Measurements from ENCODE around the gene FAM117A. TPM values are rescaled to one million over a fixed set of nuclear protein-coding genes. Genes with fewer than 3 reads are reported as not detected.
"Not testable (repeated sequence)": the region's sequence is repeated elsewhere in the genome, so short reads cannot be mapped to it uniquely, and the experiment has no call there.

Gene FAM117A
- total RNA-seq, 2 donors from 2014 or later, result 22.4 to 36.4 TPM

GRCh38 chr17:49779156-49779738, 15.3 kb upstream of the FAM117A start:
- H3K4me3 Mint-ChIP-seq, result no peak overlapping the region
- DNase-seq (ENCODE audit: low spot score) (no peak), ATAC-seq (no peak)
- H3K27me3 Mint-ChIP-seq, result no peaks in the 10 kb centered on the region
- H3K4me1 Mint-ChIP-seq (ENCODE audit: low read depth in 2 of 2), result peaks cover 13% of the 10 kb centered on the region in 2 donors
- no peaks in the 10 kb centered on the region for H3K36me3 Mint-ChIP-seq
- peak overlapping the region in 1 of 2 donors; percentile 37 for H3K27ac Mint-ChIP-seq
- H3K9me3 Mint-ChIP-seq, result no peaks in the 10 kb centered on the region

GRCh38 chr17:49777563-49777962, 13.6 kb upstream of the FAM117A start:
- ATAC-seq, result no peak
- no peaks in the 10 kb centered on the region for H3K27me3 Mint-ChIP-seq
- no peak for DNase-seq (ENCODE audit: low spot score)
- H3K36me3 Mint-ChIP-seq, result no peaks in the 10 kb centered on the region
- peaks cover 13% of the 10 kb centered on the region in 2 donors for H3K4me1 Mint-ChIP-seq (ENCODE audit: low read depth in 2 of 2)
- H3K4me3 Mint-ChIP-seq, result no peak overlapping the region
- H3K27ac Mint-ChIP-seq, result no peak overlapping the region
- no peaks in the 10 kb centered on the region for H3K9me3 Mint-ChIP-seq

GRCh38 chr17:49776551-49777300, 12.8 kb upstream of the FAM117A start:
- no peaks in the 10 kb centered on the region for H3K27me3 Mint-ChIP-seq
- peak overlapping the region in 1 of 2 donors; percentile 54 for H3K27ac Mint-ChIP-seq
- no peak overlapping the region for H3K4me3 Mint-ChIP-seq

GRCh38 chr17:49775546-49776260, 11.8 kb upstream of the FAM117A start:
- Mint-ChIP-seq H3K36me3 (no peaks in the 10 kb centered on the region), H3K9me3 (no peaks in the 10 kb centered on the region), H3K4me3 (no peak overlapping the region), H3K27ac (peak overlapping the region in 1 of 2 donors; percentile 54), H3K27me3 (no peaks in the 10 kb centered on the region), H3K4me1 (ENCODE audit: low read depth in 2 of 2) (peaks cover 7 to 13% of the 10 kb centered on the region in 2 donors)
- DNase-seq (ENCODE audit: low spot score) (no peak), ATAC-seq (no peak)

More at GRCh38 chr17:49776551-49777300, 12.8 kb upstream of the FAM117A start:
- H3K9me3 Mint-ChIP-seq, result no peaks in the 10 kb centered on the region
- ATAC-seq, result no peak
- no peak for DNase-seq (ENCODE audit: low spot score)
- peaks cover 13% of the 10 kb centered on the region in 2 donors for H3K4me1 Mint-ChIP-seq (ENCODE audit: low read depth in 2 of 2)
- no peaks in the 10 kb centered on the region for H3K36me3 Mint-ChIP-seq

- H3K4me1 Mint-ChIP-seq (ENCODE audit: low read depth in 2 of 2), result peaks cover 23 to 24% of the 10 kb centered on the region in 2 donors
- no peaks in the 10 kb centered on the region for H3K36me3 Mint-ChIP-seq
- no peak overlapping the region for H3K27ac Mint-ChIP-seq
- H3K27me3 Mint-ChIP-seq, result no peaks in the 10 kb centered on the region
- H3K4me3 Mint-ChIP-seq, result no peak overlapping the region
- DNase-seq (ENCODE audit: low spot score) (no peak), ATAC-seq (no peak)
- H3K9me3 Mint-ChIP-seq, result no peaks in the 10 kb centered on the region
Measured at GRCh38 chr17:49766918-49767530, 3.1 kb upstream of the FAM117A start.

GRCh38 chr17:49764559-49765180, 739 bp upstream of the FAM117A start:
- H3K27me3 Mint-ChIP-seq, result no peaks in the 10 kb centered on the region
- H3K27ac Mint-ChIP-seq, result peak overlapping the region; percentile 85 to 91
- H3K4me1 Mint-ChIP-seq (ENCODE audit: low read depth in 2 of 2), result peaks cover 45% of the 10 kb centered on the region in 2 donors
- ATAC-seq, result no peak
- H3K4me3 Mint-ChIP-seq, result peak overlapping the region; percentile 92
- H3K9me3 Mint-ChIP-seq, result no peaks in the 10 kb centered on the region
- no peaks in the 10 kb centered on the region for H3K36me3 Mint-ChIP-seq
- DNase-seq (ENCODE audit: low spot score), result no peak

- H3K27me3 Mint-ChIP-seq, result no peaks in the 10 kb centered on the region
- no peaks in the 10 kb centered on the region for H3K36me3 Mint-ChIP-seq
- H3K9me3 Mint-ChIP-seq, result no peaks in the 10 kb centered on the region
Measured at GRCh38 chr17:49762151-49762941, 1.6 kb downstream of the FAM117A start.

GRCh38 chr17:49760932-49761558, 2.9 kb downstream of the FAM117A start:
- H3K9me3 Mint-ChIP-seq, result no peaks in the 10 kb centered on the region
- DNase-seq (ENCODE audit: low spot score), result no peak
- H3K4me3 Mint-ChIP-seq, result peak overlapping the region; percentile 72
- H3K4me1 Mint-ChIP-seq (ENCODE audit: low read depth in 2 of 2), result peaks cover 72 to 73% of the 10 kb centered on the region in 2 donors
- no peaks in the 10 kb centered on the region for H3K36me3 Mint-ChIP-seq
- no peak for ATAC-seq
- H3K27me3 Mint-ChIP-seq, result no peaks in the 10 kb centered on the region
- H3K27ac Mint-ChIP-seq, result peak overlapping the region; percentile 85 to 91

More at GRCh38 chr17:49762151-49762941, 1.6 kb downstream of the FAM117A start:
- Mint-ChIP-seq H3K4me3 (peak overlapping the region; percentile 92), H3K27ac (peak overlapping the region; percentile 85 to 91), H3K4me1 (ENCODE audit: low read depth in 2 of 2) (peaks cover 62 to 63% of the 10 kb centered on the region in 2 donors)
- ATAC-seq, result no peak
- no peak for DNase-seq (ENCODE audit: low spot score)

GRCh38 chr17:49760296-49760695, 3.6 kb downstream of the FAM117A start:
- H3K4me1 Mint-ChIP-seq (ENCODE audit: low read depth in 2 of 2), result peaks cover 80 to 81% of the 10 kb centered on the region in 2 donors
- DNase-seq (ENCODE audit: low spot score), result no peak
- no peaks in the 10 kb centered on the region for H3K9me3 Mint-ChIP-seq
- peak overlapping the region; percentile 85 to 91 for H3K27ac Mint-ChIP-seq
- no peak for ATAC-seq
- H3K36me3 Mint-ChIP-seq, result no peaks in the 10 kb centered on the region
- H3K4me3 Mint-ChIP-seq, result peak overlapping the region; percentile 72
- no peaks in the 10 kb centered on the region for H3K27me3 Mint-ChIP-seq

- peaks cover 76 to 80% of the 10 kb centered on the region in 2 donors for H3K4me1 Mint-ChIP-seq (ENCODE audit: low read depth in 2 of 2)
- H3K27me3 Mint-ChIP-seq, result no peaks in the 10 kb centered on the region
- no peaks in the 10 kb centered on the region for H3K9me3 Mint-ChIP-seq
- H3K27ac Mint-ChIP-seq, result peak overlapping the region; percentile 85 to 91
- DNase-seq (ENCODE audit: low spot score), result no peak
- peak overlapping the region; percentile 72 for H3K4me3 Mint-ChIP-seq
- ATAC-seq, result no peak
- H3K36me3 Mint-ChIP-seq, result no peaks in the 10 kb centered on the region
Measured at GRCh38 chr17:49759203-49759602, 4.7 kb downstream of the FAM117A start.

GRCh38 chr17:49758464-49759010, 5.4 kb downstream of the FAM117A start:
- Mint-ChIP-seq H3K4me1 (ENCODE audit: low read depth in 2 of 2) (peaks cover 74 to 82% of the 10 kb centered on the region in 2 donors), H3K27ac (peak overlapping the region; percentile 85 to 91), H3K4me3 (peak overlapping the region; percentile 57)
- DNase-seq (ENCODE audit: low spot score); H3K36me3 Mint-ChIP-seq; ATAC-seq; H3K27me3 Mint-ChIP-seq; H3K9me3 Mint-ChIP-seq: not testable (repeated sequence)

GRCh38 chr17:49757151-49757777, 6.7 kb downstream of the FAM117A start:
- ATAC-seq (no peak), DNase-seq (ENCODE audit: low spot score) (no peak)
- Mint-ChIP-seq H3K4me3 (no peak overlapping the region), H3K27me3 (no peaks in the 10 kb centered on the region), H3K27ac (peak overlapping the region; percentile 54 to 91), H3K4me1 (ENCODE audit: low read depth in 2 of 2) (peaks cover 67 to 75% of the 10 kb centered on the region in 2 donors), H3K36me3 (no peaks in the 10 kb centered on the region), H3K9me3 (no peaks in the 10 kb centered on the region)
